GM12865 (cell line): ENCODE measurements around the gene MRPS11.
"Not testable (repeated sequence)": the region's sequence is repeated elsewhere in the genome, so short reads cannot be mapped to it uniquely, and the experiment has no call there.

Experiments used
- DNase-seq: peaks from one replicate; pipeline ENCODE4 v3.0.0; 2010; ENCODE audit warnings: low read depth
- H3K4me3 ChIP-seq: 2 replicates; pipeline ENCODE4 v1.5.1; 2011; ENCODE audit warnings: mild to moderate bottlenecking, low read depth, low read length, control low read depth
- TF ChIP-seq, protein P1 (sequence below): IDR thresholded peaks from 2 replicates; pipeline ENCODE4 v1.5.1; 2011; ENCODE audit warnings: low read length, control low read depth, low read depth, inconsistent platforms; ENCODE audit not compliant: insufficient read depth; ENCODE audit errors: missing control alignments

Gene MRPS11

DNA sequence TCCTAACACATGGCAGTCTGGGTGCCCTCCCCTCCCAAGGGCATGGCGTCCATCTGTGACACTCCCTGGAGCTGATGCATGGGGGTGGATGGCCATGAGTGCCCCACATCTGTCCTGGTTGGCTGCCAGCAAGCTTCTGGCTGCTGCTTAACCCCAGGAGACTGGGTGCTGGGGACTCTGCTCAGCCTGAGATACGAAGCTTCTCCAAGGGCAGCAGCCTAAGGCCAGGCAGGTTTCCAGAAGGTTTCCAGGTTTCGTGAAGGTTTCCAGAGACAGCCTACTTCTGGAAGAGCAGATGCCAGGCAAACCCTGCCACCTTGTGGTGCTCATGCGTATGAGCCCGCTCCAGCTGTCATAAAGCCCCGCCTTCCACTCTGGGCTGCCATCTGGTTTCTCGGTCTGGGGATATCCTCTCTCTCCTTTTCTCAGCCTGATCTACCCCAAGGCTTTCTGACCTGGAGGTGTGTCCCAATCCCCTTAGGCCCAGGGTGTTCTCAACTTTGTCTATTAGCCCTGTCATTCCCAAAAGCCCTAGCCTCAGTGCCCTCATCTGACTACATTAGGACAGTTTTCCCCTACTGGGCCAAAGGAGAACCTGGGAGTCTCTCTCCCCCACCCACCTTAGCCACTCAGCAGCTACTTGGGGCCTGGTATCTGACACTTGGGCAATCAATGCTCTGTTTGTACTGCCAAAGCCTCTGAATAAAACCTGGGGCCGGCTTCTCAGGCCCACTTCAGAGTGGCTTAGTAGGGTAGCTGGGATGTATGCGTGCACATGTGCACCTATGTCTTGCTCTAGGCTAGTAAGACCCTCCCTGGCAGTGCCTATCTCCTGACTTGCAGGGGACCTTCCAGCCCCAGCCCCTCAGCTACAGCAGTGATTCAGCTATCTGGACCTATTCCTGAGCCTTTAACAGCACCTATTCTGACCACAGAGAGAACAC lies 12.4 kb upstream of the MRPS11 start:
- peak; percentile 68 for DNase-seq
- TF ChIP-seq, protein P1, sequence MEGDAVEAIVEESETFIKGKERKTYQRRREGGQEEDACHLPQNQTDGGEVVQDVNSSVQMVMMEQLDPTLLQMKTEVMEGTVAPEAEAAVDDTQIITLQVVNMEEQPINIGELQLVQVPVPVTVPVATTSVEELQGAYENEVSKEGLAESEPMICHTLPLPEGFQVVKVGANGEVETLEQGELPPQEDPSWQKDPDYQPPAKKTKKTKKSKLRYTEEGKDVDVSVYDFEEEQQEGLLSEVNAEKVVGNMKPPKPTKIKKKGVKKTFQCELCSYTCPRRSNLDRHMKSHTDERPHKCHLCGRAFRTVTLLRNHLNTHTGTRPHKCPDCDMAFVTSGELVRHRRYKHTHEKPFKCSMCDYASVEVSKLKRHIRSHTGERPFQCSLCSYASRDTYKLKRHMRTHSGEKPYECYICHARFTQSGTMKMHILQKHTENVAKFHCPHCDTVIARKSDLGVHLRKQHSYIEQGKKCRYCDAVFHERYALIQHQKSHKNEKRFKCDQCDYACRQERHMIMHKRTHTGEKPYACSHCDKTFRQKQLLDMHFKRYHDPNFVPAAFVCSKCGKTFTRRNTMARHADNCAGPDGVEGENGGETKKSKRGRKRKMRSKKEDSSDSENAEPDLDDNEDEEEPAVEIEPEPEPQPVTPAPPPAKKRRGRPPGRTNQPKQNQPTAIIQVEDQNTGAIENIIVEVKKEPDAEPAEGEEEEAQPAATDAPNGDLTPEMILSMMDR, result peak; percentile 72
- no peak overlapping the region for H3K4me3 ChIP-seq

DNA sequence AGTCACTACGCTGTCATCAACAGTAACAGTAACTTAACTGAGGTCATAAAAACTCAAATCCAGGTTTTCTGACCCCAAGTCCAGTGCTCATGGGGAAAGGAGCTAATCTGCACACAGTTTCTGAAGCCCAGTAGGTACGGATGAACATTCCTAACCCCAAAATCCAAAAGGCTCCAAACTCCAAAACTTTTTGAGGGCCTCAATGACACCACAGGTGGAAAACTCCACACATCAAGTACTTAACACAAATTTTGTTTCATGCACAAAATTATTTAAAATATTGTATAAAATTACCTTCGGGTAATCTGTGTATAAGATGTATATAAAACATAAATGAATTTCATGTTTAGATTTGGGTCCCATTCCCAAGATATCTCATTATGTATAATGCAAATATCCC lies 10.8 kb upstream of the MRPS11 start:
- no peak for DNase-seq
- TF ChIP-seq, protein P1, result no peak
- H3K4me3 ChIP-seq, result no peak overlapping the region

DNA sequence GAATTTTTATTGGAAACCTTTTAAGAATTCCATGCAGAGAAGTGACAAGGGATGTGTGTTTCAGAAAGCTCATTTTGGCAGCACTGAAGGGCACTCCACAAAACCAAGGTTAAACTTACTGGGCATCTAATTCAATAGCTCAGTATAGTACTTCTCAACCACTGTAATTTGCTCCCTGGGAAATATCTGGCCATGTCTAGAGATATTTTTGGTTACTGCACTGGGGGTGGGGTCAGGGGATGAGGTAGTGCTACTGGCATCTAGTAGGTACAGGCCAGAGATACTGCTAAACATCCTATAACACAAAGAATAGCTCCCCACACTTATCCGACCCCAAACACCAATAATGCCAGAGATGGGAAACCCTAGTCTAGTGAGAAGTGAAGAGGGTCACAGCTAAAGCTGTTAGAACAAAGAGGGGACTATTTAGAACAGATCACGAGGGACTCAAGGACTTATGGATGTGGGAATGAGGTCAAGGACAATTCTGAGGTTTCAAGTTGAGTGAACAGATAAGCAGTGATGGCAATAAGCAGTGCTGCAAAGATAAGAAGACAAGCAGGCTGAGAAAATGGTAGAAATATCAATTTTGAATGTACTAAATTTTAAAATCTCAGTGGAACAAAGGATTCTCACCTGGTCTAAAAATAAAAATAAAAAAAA lies 3.5 kb upstream of the MRPS11 start:
- no peak overlapping the region for H3K4me3 ChIP-seq
- TF ChIP-seq, protein P1, result no peak
- DNase-seq, result no peak

DNA sequence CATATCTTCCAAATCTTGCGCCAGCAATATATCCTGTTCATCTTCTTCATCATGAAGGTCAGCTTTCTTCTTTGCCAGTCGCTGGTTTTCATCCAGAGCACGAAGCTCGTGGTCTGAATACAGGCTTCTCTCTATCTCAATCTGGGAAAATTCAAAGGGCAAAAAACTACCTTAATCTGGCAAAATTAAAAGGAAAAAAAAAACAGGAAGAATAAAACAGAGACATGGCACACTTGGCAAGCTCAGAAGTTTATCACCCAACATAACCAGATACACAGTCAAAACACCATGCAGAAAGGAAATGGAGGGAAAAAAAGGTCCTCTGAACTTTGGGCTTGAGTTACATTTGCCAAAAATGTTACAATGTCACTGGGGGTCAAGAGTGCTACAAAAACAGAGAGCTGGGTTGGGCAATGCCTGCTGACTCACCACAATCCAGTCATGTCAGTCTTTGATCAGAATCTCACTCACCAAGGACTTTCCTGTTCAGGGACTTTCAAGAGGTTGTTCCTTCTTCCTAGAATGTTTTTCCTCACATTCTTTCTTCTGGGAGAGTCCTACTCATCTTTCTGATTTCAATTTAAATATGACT lies 1.8 kb upstream of the MRPS11 start:
- no peak overlapping the region for H3K4me3 ChIP-seq
- DNase-seq, result peak; percentile 20
- TF ChIP-seq, protein P1, result no peak

DNA sequence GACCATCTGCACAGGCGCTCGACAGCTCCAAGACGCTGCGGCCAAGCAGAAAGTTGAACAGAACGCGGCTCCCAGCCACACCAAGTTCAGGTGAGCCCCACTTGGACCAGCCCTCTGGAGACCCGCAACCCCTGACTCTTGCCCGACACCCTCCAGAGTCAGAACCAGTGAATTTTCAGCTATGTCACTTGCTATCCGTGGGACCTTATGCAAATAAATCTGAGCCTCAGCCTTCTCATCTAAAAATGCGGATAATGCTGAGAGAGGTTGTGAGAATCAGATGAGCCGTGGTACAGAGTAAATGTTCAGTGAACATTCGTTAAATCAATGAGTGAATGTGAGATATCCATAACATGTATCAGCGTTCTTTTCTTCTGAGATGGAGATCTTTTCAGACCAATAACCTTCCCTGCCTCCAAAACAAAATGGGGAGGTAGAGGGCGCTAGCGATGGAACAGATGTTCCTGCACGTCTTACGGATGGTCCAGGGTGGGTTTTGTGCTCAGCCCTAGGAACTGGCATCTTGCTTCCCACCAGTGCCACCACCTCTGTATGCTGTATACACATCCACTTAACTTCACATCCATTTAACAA lies 524 bp downstream of the MRPS11 start:
- TF ChIP-seq, protein P1, result peak; percentile 32
- DNase-seq, result peak; percentile 43
- peak overlapping the region; percentile 82 for H3K4me3 ChIP-seq

DNA sequence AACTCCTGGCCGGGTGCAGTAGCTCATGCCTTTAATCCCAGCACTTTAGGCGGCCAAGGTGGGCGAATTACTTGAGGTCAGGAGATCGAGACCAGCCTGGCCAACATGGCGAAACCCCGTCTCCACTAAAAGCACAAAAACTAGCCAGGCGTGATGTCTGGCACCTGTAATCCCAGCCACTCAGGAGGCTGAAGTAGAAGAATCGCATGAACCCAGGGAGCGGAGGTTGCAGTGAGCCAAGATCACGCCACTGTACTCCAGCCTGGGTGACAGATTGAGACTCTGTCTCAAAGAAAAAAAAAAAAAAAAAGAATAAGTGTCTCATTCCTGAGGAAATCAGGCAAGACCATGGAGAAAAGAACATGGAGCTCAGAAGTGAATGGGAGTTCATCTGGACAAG lies 1.2 kb downstream of the MRPS11 start:
- DNase-seq, result not testable (repeated sequence)
- H3K4me3 ChIP-seq, result peak overlapping the region; percentile 82; the same call in 1 of the 2 replicates

DNA sequence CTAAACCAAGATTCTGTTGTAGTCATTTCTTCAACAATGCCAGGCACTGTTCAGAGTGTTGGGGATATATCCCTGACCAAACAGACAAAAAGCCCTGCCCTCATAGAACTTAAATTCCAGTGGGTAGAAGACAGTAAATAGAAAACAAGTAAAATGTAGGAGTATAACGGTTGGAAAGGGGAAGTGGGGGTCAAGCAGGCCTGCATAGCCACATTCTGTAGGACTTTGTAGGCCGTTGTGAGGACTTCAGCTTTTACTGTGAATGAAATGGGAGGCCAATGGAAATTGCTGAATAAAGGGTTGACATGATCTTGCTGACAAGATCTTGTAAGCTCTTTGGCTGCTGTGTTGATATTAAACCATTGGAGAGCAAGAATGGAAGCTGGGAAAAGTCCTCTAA lies 1.8 kb downstream of the MRPS11 start:
- TF ChIP-seq, protein P1, result no peak
- DNase-seq, result no peak
- no peak overlapping the region for H3K4me3 ChIP-seq
